B cell (primary cell): ENCODE results near the gene FAM78B.

Experiments
- EZH2 ChIP-seq: IDR thresholded peaks from 2 replicates; pipeline ENCODE4 v1.6.1; 2012; ENCODE audit warnings: borderline replicate concordance, low read depth, mild to moderate bottlenecking, moderate library complexity, low read length; ENCODE audit not compliant: insufficient read depth, poor library complexity, severe bottlenecking
- TF ChIP-seq, protein P1 (sequence below): fragments of 200-600 bp; IDR thresholded peaks from one replicate; pipeline ENCODE4 v1.8.0; 2022; ENCODE audit warnings: antibody characterized with exemption, mild to moderate bottlenecking

DNA sequence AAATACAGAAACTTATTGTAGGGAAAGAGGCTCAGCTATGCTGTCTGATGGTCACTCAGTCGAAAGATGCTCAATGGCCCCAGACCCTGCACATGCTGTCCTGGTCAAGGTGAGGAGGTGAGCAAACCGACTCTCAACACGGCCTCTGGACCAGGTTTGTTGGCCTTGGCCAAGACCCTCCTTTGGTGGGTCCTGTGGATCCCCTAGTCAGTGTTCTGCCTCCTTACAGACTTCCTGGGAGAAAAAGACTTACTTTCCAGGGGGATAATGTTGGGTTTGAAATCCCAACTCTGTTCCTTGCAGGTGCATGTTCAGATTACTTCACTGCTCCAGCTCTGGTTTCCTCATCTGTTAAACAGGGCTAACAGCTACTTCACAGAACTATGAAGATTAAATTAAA is 53.8 kb downstream of the FAM78B start:
- TF ChIP-seq, protein P1, sequence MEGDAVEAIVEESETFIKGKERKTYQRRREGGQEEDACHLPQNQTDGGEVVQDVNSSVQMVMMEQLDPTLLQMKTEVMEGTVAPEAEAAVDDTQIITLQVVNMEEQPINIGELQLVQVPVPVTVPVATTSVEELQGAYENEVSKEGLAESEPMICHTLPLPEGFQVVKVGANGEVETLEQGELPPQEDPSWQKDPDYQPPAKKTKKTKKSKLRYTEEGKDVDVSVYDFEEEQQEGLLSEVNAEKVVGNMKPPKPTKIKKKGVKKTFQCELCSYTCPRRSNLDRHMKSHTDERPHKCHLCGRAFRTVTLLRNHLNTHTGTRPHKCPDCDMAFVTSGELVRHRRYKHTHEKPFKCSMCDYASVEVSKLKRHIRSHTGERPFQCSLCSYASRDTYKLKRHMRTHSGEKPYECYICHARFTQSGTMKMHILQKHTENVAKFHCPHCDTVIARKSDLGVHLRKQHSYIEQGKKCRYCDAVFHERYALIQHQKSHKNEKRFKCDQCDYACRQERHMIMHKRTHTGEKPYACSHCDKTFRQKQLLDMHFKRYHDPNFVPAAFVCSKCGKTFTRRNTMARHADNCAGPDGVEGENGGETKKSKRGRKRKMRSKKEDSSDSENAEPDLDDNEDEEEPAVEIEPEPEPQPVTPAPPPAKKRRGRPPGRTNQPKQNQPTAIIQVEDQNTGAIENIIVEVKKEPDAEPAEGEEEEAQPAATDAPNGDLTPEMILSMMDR: no peak
- TF ChIP-seq EZH2: no peak
